Measurements from ENCODE around the gene LIMS1. TPM values are rescaled to one million over a fixed set of nuclear protein-coding genes. Genes with fewer than 3 reads are reported as not detected.
"Not testable (repeated sequence)": the region's sequence is repeated elsewhere in the genome, so short reads cannot be mapped to it uniquely, and the experiment has no call there.

The LIMS1 gene
- total RNA-seq: 29.1 TPM

GRCh38 chr2:108533832-108534583 is at the start of gene LIMS1:
Gene LIMS1, plus strand, starts transcription at chr2:108534470. Its CDS starts 93 bp downstream, at chr2:108534563.
- ATAC-seq: peak; percentile 97

- ATAC-seq: no peak
Measured at GRCh38 chr2:108485253-108485652, 49.0 kb upstream of the LIMS1 start.

- no peak for ATAC-seq
Measured at GRCh38 chr2:108490506-108491122, 43.7 kb upstream of the LIMS1 start.

GRCh38 chr2:108491848-108492247 is 42.4 kb upstream of the LIMS1 start:
- ATAC-seq: no peak

- peak; percentile 74 for ATAC-seq
Measured at GRCh38 chr2:108492364-108492763, 41.9 kb upstream of the LIMS1 start.

- not testable (repeated sequence) for ATAC-seq
Measured at GRCh38 chr2:108496167-108496566, 38.1 kb upstream of the LIMS1 start.

GRCh38 chr2:108507620-108508019 is 26.6 kb upstream of the LIMS1 start:
- not testable (repeated sequence) for ATAC-seq

GRCh38 chr2:108512431-108512830 is 21.8 kb upstream of the LIMS1 start:
- not testable (repeated sequence) for ATAC-seq

GRCh38 chr2:108514478-108514877 is 19.8 kb upstream of the LIMS1 start:
- not testable (repeated sequence) for ATAC-seq

GRCh38 chr2:108524688-108525087 is 9.6 kb upstream of the LIMS1 start:
- not testable (repeated sequence) for ATAC-seq

- ATAC-seq: not testable (repeated sequence)
Measured at GRCh38 chr2:108525258-108525657, 9.0 kb upstream of the LIMS1 start.

- ATAC-seq: no peak
Measured at GRCh38 chr2:108531674-108532055, 2.6 kb upstream of the LIMS1 start.

GRCh38 chr2:108534584-108535356 is 500 bp downstream of the LIMS1 start:
- no peak for ATAC-seq

GRCh38 chr2:108535357-108535631 is 1.0 kb downstream of the LIMS1 start:
- ATAC-seq: no peak

- ATAC-seq: no peak
Measured at GRCh38 chr2:108536133-108536780, 2.0 kb downstream of the LIMS1 start.

GRCh38 chr2:108536911-108537310 is 2.6 kb downstream of the LIMS1 start:
- no peak for ATAC-seq

GRCh38 chr2:108538000-108538625 is 3.8 kb downstream of the LIMS1 start:
- peak; percentile 38 for ATAC-seq

- ATAC-seq: no peak
Measured at GRCh38 chr2:108541451-108541850, 7.2 kb downstream of the LIMS1 start.

- no peak for ATAC-seq
Measured at GRCh38 chr2:108542071-108542470, 7.8 kb downstream of the LIMS1 start.

GRCh38 chr2:108547606-108548005 is 13.3 kb downstream of the LIMS1 start:
- ATAC-seq: no peak

- no peak for ATAC-seq
Measured at GRCh38 chr2:108548208-108549003, 14.1 kb downstream of the LIMS1 start.

- no peak for ATAC-seq
Measured at GRCh38 chr2:108552566-108552965, 18.3 kb downstream of the LIMS1 start.
